Breast epithelium (tissue), 4 donors: ENCODE results near the gene TEPSIN. TPM values are rescaled to one million over a fixed set of nuclear protein-coding genes. Genes with fewer than 3 reads are reported as not detected.

Experiments
- DNase-seq, 2 donors: peaks; one replicate each; pipeline ENCODE4 v3.0.0-alpha.2; 2019; ENCODE audit warnings: low spot score in 2 of 2
- H3K27ac ChIP-seq, 2 donors: fragments of 200-600 bp; sonication (generic) in 1 of 2; one replicate each; pipeline ENCODE4 v1.5.1; 2016 to 2019; ENCODE audit warnings: mild to moderate bottlenecking in 1 of 2
- H3K27me3 ChIP-seq, 2 donors: fragments of 200-600 bp; sonication (generic) in 1 of 2; one replicate each; pipeline versions ENCODE4 v1.5.1 to v1.6.0; 2017 to 2019; ENCODE audit warnings: control low read depth in 1 of 2, mild to moderate bottlenecking in 1 of 2
- H3K36me3 ChIP-seq: fragments of 200-600 bp; one replicate; pipeline ENCODE4 v1.5.1; 2019
- H3K4me1 ChIP-seq, 2 donors: fragments of 200-600 bp; sonication (generic); one replicate each; pipeline ENCODE4 v1.5.1; 2016 to 2019; ENCODE audit warnings: control low read depth in 1 of 2
- H3K4me3 ChIP-seq, 3 donors: fragments of 200-600 bp; sonication (generic); 1 replicate in 2 of 3; 2 replicates in 1 of 3; pipeline ENCODE4 v1.5.1; 2016 to 2019; ENCODE audit warnings: mild to moderate bottlenecking in 3 of 3, moderate library complexity in 2 of 3
- H3K9me3 ChIP-seq, 2 donors: fragments of 200-600 bp; sonication (generic) in 1 of 2; one replicate each; pipeline ENCODE4 v1.5.1; 2016 to 2019; ENCODE audit warnings: control low read depth in 1 of 2
- POLR2A ChIP-seq: fragments of 450-650 bp; IDR thresholded peaks from one replicate; pipeline ENCODE4 v1.6.1; 2016; ENCODE audit warnings: antibody characterized with exemption, mild to moderate bottlenecking, moderate library complexity
- POLR2AphosphoS5 ChIP-seq, 3 donors: sonication (generic); formaldehyde crosslinking; IDR thresholded peaks; one replicate each; pipeline ENCODE4 v1.6.1; 2017; ENCODE audit warnings: antibody characterized with exemption in 3 of 3
- intact Hi-C: fragments of 100-400 bp; cut with DNase I; formaldehyde crosslinking; loops from one replicate; pipeline ENCODE4 v1.15.1; 2023; ENCODE audit warnings: low total_unique reads
- total RNA-seq, 3 donors: library from RNA; depleted of rRNA; stranded (reverse); fragments of >200 nt; gene quantifications; one replicate each; pipeline ENCODE4 v1.1.0, GENCODE V29; 2016
- TF ChIP-seq, protein P1 (sequence below), 3 donors: fragments of 450-650 bp; IDR thresholded peaks; one replicate each; pipeline ENCODE4 v1.5.1; 2016 to 2017; ENCODE audit warnings: antibody characterized with exemption in 3 of 3, mild to moderate bottlenecking in 3 of 3, moderate library complexity in 3 of 3

Gene TEPSIN
- total RNA-seq, 3 donors from 2014 or later, result 33.9 to 54.3 (median 36.4) TPM

DNA sequence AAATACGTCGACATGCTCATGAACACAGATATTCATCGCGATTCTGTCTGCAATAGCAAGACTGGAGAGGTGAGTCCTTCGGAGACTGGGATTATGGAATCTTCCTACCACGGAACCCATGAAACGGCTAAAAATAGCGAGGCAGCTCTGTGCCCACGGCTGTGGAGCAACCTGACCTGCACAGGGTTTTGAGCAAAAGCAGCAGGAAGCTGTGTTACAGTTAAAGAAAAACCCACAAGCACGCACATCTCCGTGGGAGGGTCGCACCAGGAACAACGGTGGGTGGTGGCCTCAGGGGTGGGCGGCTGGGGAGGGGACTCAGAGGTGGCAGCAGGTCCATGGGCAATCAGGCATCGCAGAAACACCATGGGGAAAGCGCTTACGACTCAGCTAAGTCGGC is 31.4 kb upstream of the TEPSIN start:
- H3K9me3 ChIP-seq, result no peaks in the 10 kb centered on the region
- no peak overlapping the region for H3K27ac ChIP-seq
- no peaks in the 10 kb centered on the region for H3K27me3 ChIP-seq
- no peak overlapping the region for H3K4me3 ChIP-seq
- DNase-seq, result no peak
- intact Hi-C loops, result loop anchor here (10.0 kb wide), 1 partner anchor 335 kb away; no protein-coding TSS in a partner anchor
- H3K4me1 ChIP-seq, result no peaks in the 10 kb centered on the region
- TF ChIP-seq POLR2AphosphoS5 (IDR thresholded peaks at IDR 0.05) (no peak), POLR2A (no peak)
- TF ChIP-seq, protein P1, sequence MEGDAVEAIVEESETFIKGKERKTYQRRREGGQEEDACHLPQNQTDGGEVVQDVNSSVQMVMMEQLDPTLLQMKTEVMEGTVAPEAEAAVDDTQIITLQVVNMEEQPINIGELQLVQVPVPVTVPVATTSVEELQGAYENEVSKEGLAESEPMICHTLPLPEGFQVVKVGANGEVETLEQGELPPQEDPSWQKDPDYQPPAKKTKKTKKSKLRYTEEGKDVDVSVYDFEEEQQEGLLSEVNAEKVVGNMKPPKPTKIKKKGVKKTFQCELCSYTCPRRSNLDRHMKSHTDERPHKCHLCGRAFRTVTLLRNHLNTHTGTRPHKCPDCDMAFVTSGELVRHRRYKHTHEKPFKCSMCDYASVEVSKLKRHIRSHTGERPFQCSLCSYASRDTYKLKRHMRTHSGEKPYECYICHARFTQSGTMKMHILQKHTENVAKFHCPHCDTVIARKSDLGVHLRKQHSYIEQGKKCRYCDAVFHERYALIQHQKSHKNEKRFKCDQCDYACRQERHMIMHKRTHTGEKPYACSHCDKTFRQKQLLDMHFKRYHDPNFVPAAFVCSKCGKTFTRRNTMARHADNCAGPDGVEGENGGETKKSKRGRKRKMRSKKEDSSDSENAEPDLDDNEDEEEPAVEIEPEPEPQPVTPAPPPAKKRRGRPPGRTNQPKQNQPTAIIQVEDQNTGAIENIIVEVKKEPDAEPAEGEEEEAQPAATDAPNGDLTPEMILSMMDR (IDR thresholded peaks at IDR 0.05), result no peak
- H3K36me3 ChIP-seq, result no peaks in the 10 kb centered on the region

DNA sequence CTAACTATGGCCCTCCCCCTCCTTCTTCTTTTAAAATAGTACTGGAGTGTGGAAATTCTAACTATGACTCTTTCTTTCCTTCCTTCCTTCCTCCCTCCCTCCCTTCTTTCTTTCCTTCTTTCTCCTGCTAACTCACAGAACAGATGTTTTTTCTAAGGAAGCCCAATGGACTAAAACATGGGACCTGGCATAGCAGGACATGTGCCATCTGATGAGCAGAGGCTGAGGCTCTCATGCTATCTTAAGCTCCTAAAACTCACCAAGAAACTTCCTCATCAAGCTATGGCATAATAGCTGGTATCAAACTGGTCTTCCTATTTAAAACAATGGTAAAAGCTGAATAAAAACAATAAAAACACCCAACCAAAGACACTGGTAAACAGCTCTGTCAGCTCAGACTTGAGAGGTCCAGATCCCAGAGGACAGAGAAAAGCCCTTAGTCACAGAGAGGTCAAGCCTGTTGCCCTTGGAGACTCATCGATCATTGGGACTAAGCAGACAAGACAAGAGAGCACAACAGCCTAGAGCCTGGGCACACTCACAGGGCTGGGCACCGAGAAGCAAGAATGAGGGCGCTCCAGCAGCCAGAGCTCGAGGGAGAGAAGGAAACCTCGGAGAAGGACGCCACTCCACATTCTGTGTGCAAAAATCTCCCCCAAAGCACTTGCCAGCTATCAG is 28.7 kb upstream of the TEPSIN start:
- DNase-seq, result no peak
- intact Hi-C loops, result no loop called here
- Histone ChIP-seq H3K27ac (no peak overlapping the region), H3K36me3 (no peaks in the 10 kb centered on the region), H3K27me3 (no peaks in the 10 kb centered on the region), H3K9me3 (no peaks in the 10 kb centered on the region), H3K4me1 (no peaks in the 10 kb centered on the region), H3K4me3 (no peak overlapping the region)
- TF ChIP-seq, protein P1 (IDR thresholded peaks at IDR 0.05), result no peak
- TF ChIP-seq POLR2AphosphoS5 (IDR thresholded peaks at IDR 0.05) (no peak), POLR2A (no peak)

DNA sequence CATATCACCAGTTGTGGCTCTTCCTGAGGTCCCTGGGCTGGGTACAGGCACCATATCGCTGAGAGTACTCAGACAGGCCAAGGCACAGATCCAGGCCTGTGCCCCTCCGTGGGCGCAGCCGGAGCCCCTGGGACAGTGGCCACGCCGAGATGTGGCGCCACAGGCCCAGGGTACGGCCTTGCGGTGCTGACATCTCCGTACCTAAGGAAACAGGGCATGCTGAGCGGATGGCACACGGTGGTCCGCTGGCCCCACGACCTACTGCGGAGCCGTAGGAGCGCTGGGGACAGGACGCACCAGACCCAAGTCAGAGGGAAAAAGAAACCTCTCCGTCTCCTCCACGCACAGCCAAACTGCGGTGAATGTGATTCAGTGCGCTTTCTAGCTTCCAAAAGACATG is 26.7 kb upstream of the TEPSIN start:
- no peaks in the 10 kb centered on the region for H3K4me1 ChIP-seq
- no peak for TF ChIP-seq POLR2AphosphoS5 (IDR thresholded peaks at IDR 0.05)
- TF ChIP-seq, protein P1 (IDR thresholded peaks at IDR 0.05), result no peak
- no peak for TF ChIP-seq POLR2A
- no peaks in the 10 kb centered on the region for H3K9me3 ChIP-seq
- H3K4me3 ChIP-seq, result no peak overlapping the region
- no peak overlapping the region for H3K27ac ChIP-seq
- no peaks in the 10 kb centered on the region for H3K27me3 ChIP-seq
- H3K36me3 ChIP-seq, result no peaks in the 10 kb centered on the region
- intact Hi-C loops, result no loop called here
- no peak for DNase-seq

DNA sequence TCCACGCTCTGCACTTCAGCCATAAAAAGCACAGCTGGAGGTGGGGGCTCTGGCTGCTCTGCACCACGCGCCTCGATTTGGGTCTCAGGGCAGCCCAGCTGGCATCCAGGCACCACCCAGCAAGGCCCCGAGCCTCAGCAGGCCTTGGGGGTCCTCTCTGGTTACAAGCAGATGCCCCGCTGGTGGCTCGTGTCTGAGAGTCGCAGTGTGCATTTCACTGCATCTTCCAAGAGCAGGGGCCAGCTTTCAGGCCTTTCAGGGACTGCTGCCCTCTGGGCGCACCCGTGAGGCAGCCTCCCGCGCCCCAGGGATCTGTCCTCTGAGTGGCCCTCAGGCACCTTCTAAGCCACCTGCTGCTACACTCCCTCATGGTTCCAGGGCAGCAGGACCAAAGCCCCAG is 25.8 kb upstream of the TEPSIN start:
- no peaks in the 10 kb centered on the region for H3K9me3 ChIP-seq
- intact Hi-C loops, result no loop called here
- no peak overlapping the region for H3K4me3 ChIP-seq
- H3K27ac ChIP-seq, result no peak overlapping the region
- H3K27me3 ChIP-seq, result no peaks in the 10 kb centered on the region
- no peak for TF ChIP-seq POLR2A
- no peak for DNase-seq
- H3K36me3 ChIP-seq, result no peaks in the 10 kb centered on the region
- H3K4me1 ChIP-seq, result no peaks in the 10 kb centered on the region

DNA sequence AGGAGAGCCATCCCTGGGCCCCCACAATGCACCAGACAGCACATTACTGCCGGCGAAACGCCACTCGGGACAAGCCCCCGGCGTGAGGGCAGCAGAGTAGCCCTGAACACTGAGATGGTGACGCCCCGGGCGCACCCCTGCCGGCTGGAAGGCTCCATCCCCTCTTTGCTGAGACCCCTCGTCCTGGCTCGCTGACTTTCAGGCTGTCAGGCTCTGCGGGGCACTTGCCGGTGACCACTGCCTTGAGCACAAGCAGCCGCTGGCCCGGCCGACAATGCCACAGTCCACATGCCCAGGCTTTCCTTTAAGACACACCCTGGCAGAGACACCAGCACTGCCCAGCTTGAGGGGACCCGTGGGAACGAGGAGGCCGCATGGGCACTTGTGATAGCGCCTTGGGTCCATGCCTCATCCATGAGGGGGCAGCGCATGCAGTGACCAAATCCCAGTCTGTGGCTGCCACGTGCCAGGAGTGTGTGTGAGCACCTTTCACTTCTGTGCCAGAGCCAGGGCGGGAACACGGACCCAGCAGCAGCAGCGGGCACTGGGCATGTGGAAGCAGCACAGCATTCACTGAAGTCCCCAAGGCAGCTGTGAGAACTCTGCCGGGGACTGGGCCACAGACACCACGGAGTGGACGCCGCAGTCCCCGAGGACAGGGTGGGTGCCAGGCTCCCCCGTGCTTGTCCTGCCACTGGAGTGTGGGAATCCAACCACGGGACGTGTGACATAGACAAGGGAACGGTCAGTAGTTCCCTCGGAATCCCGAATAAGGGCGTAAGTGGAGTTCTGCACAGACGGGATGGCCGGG is 24.7 kb upstream of the TEPSIN start:
- TF ChIP-seq, protein P1 (IDR thresholded peaks at IDR 0.05), result no peak
- TF ChIP-seq POLR2A (no peak), POLR2AphosphoS5 (IDR thresholded peaks at IDR 0.05) (no peak)
- DNase-seq, result no peak
- intact Hi-C loops, result no loop called here
- H3K9me3 ChIP-seq, result no peaks in the 10 kb centered on the region
- H3K4me3 ChIP-seq, result no peak overlapping the region
- no peak overlapping the region for H3K27ac ChIP-seq
- no peaks in the 10 kb centered on the region for H3K4me1 ChIP-seq
- H3K36me3 ChIP-seq, result no peaks in the 10 kb centered on the region
- no peaks in the 10 kb centered on the region for H3K27me3 ChIP-seq
